Activated B cell treated with CpG ODN at 0.5 μM for 24 hours (primary cell): Measurements from ENCODE around the gene OSBPL3. TPM values are rescaled to one million over a fixed set of nuclear protein-coding genes. Genes with fewer than 3 reads are reported as not detected.

Experiments used
- ATAC-seq: fragments of 200-7000 bp; cut with Tn5 transposase; one replicate; pipeline ENCODE4 v1.10.0; 2021; ENCODE audit warnings: low read depth, mild to moderate bottlenecking, moderate library complexity
- CTCF ChIA-PET: fragments of 350-600 bp; sonication (Branson Sonifier 250); formaldehyde crosslinking; loops from one replicate; lab custom pipeline; 2021; ENCODE audit warnings: antibody characterized with exemption; lab: Charles Lee
- POLR2A ChIA-PET: fragments of 350-600 bp; sonication (Branson Sonifier 250); formaldehyde crosslinking; loops from one replicate; lab custom pipeline; 2021; ENCODE audit warnings: antibody characterized with exemption; lab: Charles Lee
- DNase-seq: peaks from one replicate; pipeline ENCODE4 v3.0.0; 2022
- H3K27ac Mint-ChIP-seq: one replicate; pipeline ENCODE4 v1.8.0; 2020; ENCODE audit warnings: mixed read lengths
- H3K27me3 Mint-ChIP-seq: one replicate; pipeline ENCODE4 v1.8.0; 2021; ENCODE audit warnings: mixed read lengths
- H3K36me3 Mint-ChIP-seq: one replicate; pipeline ENCODE4 v1.8.0; 2021; ENCODE audit warnings: low read depth, mixed read lengths
- H3K4me1 Mint-ChIP-seq: one replicate; pipeline ENCODE4 v1.8.0; 2021; ENCODE audit warnings: mixed read lengths
- H3K4me3 Mint-ChIP-seq: one replicate; pipeline ENCODE4 v1.8.0; 2020; ENCODE audit warnings: mild to moderate bottlenecking, mixed read lengths
- H3K9me3 Mint-ChIP-seq: one replicate; pipeline ENCODE4 v1.8.0; 2020; ENCODE audit warnings: mixed read lengths
- intact Hi-C: fragments of 100-400 bp; cut with micrococcal nuclease; formaldehyde crosslinking; loops from one replicate; pipeline ENCODE4 v1.15.1; 2024
- total RNA-seq: library from RNA; stranded (reverse); gene quantifications from 2 replicates; pipeline ENCODE4 v1.2.3, GENCODE V29; 2022
- TF ChIP-seq, protein P1 (sequence below): fragments of 200-600 bp; IDR thresholded peaks from one replicate; pipeline ENCODE4 v1.8.0; 2022; ENCODE audit warnings: antibody characterized with exemption, mild to moderate bottlenecking

Gene OSBPL3
- total RNA-seq, 1 donor from 2014 or later: 33.3 TPM

DNA sequence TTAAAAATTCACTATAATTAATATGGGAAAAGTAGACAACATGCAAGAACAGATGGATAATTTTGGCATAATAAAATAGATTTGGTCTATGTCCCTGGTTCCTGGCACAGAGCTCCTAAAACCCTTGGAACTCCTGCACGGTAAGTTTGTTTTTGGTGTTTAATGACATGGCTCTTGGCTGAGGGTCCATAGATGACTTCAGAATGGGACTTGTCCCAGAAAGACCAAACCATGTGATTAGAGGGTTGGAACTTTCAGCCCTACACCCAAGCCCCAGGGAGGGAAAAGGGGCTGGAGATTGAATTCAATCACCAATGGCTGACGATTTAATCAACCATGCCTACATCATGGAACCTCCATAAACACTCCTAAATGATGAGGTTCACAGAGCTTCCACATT, 210.1 kb downstream of the OSBPL3 start:
- H3K27me3 Mint-ChIP-seq: peaks cover 13% of the 10 kb centered on the region
- CTCF ChIA-PET: no interaction called here
- no peak for DNase-seq
- no peak for ATAC-seq
- no peaks in the 10 kb centered on the region for H3K36me3 Mint-ChIP-seq
- H3K4me1 Mint-ChIP-seq: peaks cover 2% of the 10 kb centered on the region
- H3K27ac Mint-ChIP-seq: no peak overlapping the region
- H3K9me3 Mint-ChIP-seq: peaks cover 10% of the 10 kb centered on the region
- intact Hi-C loops: no loop called here
- no peak overlapping the region for H3K4me3 Mint-ChIP-seq
- POLR2A ChIA-PET: no interaction called here
- TF ChIP-seq, protein P1, sequence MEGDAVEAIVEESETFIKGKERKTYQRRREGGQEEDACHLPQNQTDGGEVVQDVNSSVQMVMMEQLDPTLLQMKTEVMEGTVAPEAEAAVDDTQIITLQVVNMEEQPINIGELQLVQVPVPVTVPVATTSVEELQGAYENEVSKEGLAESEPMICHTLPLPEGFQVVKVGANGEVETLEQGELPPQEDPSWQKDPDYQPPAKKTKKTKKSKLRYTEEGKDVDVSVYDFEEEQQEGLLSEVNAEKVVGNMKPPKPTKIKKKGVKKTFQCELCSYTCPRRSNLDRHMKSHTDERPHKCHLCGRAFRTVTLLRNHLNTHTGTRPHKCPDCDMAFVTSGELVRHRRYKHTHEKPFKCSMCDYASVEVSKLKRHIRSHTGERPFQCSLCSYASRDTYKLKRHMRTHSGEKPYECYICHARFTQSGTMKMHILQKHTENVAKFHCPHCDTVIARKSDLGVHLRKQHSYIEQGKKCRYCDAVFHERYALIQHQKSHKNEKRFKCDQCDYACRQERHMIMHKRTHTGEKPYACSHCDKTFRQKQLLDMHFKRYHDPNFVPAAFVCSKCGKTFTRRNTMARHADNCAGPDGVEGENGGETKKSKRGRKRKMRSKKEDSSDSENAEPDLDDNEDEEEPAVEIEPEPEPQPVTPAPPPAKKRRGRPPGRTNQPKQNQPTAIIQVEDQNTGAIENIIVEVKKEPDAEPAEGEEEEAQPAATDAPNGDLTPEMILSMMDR: no peak

DNA sequence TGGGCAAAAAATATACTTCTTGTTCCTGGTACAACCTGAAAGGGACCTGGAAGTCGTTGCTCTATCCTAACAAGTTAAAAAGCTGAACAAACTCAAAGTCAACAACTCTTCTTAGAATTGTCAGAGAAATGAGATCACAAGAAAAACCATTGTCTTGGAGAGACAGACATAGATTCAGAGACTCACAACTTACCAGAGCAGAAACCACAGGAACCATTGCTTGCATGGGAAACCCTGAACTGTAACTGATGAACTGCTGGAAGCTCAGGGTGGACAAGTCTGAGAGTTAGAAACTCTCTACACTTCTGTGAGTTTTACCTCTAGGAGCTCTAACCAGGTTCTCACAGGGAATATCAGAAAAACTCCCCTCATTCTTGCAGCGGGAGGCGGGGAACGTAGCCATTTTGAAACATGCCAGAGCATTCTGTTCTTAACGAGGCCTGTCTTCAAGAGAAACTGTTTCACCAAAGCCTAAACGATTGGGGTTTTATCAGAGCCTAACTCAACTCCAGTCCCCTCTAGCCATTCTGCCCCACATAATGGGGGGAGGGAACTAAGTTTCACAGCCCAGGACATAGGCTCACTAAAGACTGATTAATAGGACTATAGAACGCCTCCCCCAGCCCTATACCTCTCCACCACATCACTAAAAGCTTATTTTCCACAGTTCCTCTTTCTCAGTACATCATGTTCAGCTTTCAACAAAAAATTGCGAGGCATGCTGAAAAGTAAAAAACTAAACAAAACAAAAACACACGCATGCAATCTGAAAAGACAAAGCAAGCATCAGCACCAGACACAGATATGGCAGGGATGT, 210.8 kb downstream of the OSBPL3 start:
- Mint-ChIP-seq H3K9me3 (peaks cover 10% of the 10 kb centered on the region), H3K27me3 (peaks cover 13% of the 10 kb centered on the region), H3K36me3 (no peaks in the 10 kb centered on the region), H3K4me1 (peaks cover 2% of the 10 kb centered on the region), H3K27ac (no peak overlapping the region), H3K4me3 (no peak overlapping the region)
- DNase-seq: no peak
- intact Hi-C loops: no loop called here
- CTCF ChIA-PET: no interaction called here
- TF ChIP-seq, protein P1: no peak
- POLR2A ChIA-PET: no interaction called here
- ATAC-seq: no peak

DNA sequence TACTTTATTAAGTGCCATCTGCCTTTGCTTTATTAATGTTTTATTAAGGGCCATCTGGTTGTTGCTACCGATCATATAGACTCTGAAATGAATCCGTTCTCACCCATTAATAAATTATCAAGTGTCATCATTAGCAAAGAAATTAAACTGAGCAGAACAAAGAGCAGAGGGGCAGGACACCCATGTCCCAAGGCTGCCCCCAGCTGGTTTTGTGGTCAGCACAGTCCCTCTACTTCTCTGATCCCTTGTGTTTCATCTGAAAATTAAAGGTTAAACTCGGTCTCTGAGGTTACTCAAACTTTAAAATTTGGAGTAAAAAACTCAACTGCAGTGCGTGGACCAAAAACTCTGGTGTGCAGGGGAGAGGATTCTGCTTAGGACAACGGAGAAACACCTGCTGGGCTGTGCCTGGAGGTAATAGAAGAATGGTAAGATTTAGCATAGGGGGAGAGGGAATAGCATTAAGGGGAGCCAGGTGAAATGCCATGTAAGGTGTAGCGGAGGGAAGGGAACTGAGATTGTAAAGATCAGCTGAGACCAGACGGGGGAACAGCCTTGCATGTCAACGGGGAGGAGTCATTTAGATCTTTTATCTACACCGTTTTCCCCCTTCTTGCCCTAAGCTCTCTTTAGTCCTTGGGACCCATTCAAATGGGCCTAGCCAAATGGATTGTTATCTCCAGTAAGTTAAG, 212.0 kb downstream of the OSBPL3 start:
- Mint-ChIP-seq H3K4me1 (peaks cover 2% of the 10 kb centered on the region), H3K27ac (no peak overlapping the region), H3K27me3 (peaks cover 19% of the 10 kb centered on the region), H3K4me3 (no peak overlapping the region), H3K9me3 (peaks cover 10% of the 10 kb centered on the region), H3K36me3 (no peaks in the 10 kb centered on the region)
- intact Hi-C loops: no loop called here
- TF ChIP-seq, protein P1: no peak
- ATAC-seq: no peak
- ChIA-PET CTCF (no interaction called here), POLR2A (no interaction called here)
- DNase-seq: no peak

DNA sequence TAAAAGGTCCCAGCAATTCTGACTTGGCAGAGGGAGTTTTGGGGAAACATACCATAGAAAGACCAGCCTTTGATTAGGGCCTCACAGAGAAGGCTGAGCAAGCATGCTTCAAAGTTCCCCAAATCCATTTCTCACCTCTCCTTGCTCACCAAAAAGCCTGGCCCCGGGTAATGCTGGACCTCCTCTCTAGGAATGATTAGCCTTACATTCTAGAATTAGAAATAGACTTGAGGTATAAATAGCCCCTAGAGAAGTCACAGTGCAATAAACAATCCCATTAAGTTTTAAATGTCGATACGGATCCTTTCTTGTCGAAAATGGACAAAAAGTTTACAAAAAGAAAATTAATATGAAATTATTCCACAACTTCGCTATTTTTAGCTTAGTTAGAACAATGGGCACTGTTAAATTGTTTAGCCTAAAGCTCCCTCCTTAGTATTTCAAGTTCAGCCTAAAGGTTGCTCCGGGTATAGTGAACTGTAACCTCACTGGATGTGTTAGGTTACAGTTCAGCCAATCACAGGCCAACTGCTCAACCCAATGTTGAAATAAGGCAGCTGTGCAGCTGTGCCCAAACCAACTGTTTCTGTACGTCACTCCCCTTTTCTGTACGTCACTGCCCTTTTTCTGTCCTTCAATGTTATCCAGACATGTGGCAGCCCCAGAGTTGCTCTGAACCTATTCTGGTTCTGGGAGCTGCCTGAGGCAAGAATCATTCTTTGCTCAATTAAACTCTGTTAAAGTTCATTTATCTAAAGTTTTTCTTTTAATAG, 214.8 kb downstream of the OSBPL3 start:
- ATAC-seq: no peak
- H3K36me3 Mint-ChIP-seq: no peaks in the 10 kb centered on the region
- peaks cover 2% of the 10 kb centered on the region for H3K4me1 Mint-ChIP-seq
- H3K27me3 Mint-ChIP-seq: peaks cover 32% of the 10 kb centered on the region
- H3K4me3 Mint-ChIP-seq: no peak overlapping the region
- H3K27ac Mint-ChIP-seq: no peak overlapping the region
- ChIA-PET CTCF (no interaction called here), POLR2A (interaction anchor here (0.5 kb wide), 1 partner anchor 47 kb away, joined by 10 read pairs; no protein-coding TSS in a partner anchor)
- TF ChIP-seq, protein P1: no peak
- intact Hi-C loops: no loop called here
- no peak for DNase-seq
- peaks cover under 1% of the 10 kb centered on the region for H3K9me3 Mint-ChIP-seq

DNA sequence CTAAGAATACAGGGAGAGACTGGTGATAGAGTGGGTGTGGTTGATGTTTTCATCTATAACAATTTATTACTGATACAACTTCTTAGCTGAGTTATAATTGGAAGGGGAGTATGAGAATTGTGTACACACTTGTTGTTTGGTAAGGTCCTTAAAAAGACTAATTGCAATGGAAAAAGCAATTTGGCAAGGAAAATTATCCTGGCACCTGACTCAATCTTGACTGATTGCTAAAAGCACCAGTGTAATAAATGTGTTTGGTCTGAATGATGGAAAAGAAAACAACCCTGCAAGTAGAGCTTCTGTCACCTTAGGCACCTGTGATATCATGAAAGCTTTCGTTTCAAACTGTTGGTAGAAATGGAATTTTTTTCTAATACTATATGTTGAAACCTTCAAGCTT, 216.0 kb downstream of the OSBPL3 start:
- H3K36me3 Mint-ChIP-seq: no peaks in the 10 kb centered on the region
- intact Hi-C loops: no loop called here
- POLR2A ChIA-PET: no interaction called here
- H3K4me3 Mint-ChIP-seq: no peak overlapping the region
- H3K27ac Mint-ChIP-seq: no peak overlapping the region
- peaks cover 2% of the 10 kb centered on the region for H3K4me1 Mint-ChIP-seq
- DNase-seq: no peak
- TF ChIP-seq, protein P1: no peak
- H3K27me3 Mint-ChIP-seq: peaks cover 43% of the 10 kb centered on the region
- CTCF ChIA-PET: no interaction called here
- no peaks in the 10 kb centered on the region for H3K9me3 Mint-ChIP-seq
- ATAC-seq: no peak
